ENCODE measurements around the gene HOXB3.

DNA sequence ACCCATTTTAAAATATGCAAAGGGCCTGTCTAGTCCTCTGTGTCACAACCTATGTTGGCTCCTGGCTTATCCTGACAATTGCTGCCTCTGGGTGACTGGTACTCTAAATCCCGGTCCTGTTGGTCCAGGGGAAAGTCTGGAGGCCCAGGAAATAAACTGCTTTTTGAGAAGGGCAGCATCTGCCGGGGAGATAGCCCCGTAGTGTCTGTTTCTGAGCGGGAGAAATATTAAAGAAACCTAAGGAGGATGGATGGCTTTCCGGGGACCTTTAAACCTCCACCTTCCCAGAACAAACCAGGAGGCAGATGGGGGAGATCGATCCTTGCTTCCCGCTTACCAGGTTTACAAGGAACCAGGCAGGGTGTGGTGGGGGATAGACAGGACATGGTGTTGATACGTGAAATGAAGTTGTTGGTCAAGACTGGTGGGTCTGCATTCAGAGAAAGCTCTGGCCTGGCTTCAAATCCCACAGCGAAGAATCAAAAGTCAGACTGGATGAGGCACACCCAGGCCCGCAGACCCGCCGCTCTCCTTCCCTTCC, 48.9 kb downstream of the HOXB3 start:
- TF ChIP-seq, protein P1, sequence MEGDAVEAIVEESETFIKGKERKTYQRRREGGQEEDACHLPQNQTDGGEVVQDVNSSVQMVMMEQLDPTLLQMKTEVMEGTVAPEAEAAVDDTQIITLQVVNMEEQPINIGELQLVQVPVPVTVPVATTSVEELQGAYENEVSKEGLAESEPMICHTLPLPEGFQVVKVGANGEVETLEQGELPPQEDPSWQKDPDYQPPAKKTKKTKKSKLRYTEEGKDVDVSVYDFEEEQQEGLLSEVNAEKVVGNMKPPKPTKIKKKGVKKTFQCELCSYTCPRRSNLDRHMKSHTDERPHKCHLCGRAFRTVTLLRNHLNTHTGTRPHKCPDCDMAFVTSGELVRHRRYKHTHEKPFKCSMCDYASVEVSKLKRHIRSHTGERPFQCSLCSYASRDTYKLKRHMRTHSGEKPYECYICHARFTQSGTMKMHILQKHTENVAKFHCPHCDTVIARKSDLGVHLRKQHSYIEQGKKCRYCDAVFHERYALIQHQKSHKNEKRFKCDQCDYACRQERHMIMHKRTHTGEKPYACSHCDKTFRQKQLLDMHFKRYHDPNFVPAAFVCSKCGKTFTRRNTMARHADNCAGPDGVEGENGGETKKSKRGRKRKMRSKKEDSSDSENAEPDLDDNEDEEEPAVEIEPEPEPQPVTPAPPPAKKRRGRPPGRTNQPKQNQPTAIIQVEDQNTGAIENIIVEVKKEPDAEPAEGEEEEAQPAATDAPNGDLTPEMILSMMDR (conservative IDR thresholded peaks at IDR 0.05 in 1 of 2, IDR thresholded peaks at IDR 0.05 in 1 of 2; ENCODE audit: extremely low read depth in 1 of 2, insufficient read depth in 1 of 2, low read depth in 1 of 2, low read length in 2 of 2): no peak
- no peak for TF ChIP-seq EZH2 (IDR thresholded peaks at IDR 0.05; ENCODE audit: borderline replicate concordance, low read length)

All from mammary epithelial cell (primary cell).